B cell (primary cell): ENCODE measurements around the gene GRID2. TPM values are rescaled to one million over a fixed set of nuclear protein-coding genes. Genes with fewer than 3 reads are reported as not detected.

Experiments used
- ATAC-seq: fragments of 200-7000 bp; cut with Tn5 transposase; one replicate; pipeline ENCODE4 v1.10.0; 2021; ENCODE audit warnings: low read depth, mild to moderate bottlenecking, moderate number of reproducible peaks, moderate library complexity
- CTCF ChIA-PET: fragments of 350-600 bp; sonication (Branson Sonifier 250); formaldehyde crosslinking; loops from one replicate; lab custom pipeline; 2021; ENCODE audit warnings: antibody characterized with exemption, inconsistent platforms; lab: Charles Lee
- POLR2A ChIA-PET: fragments of 350-600 bp; sonication (Branson Sonifier 250); formaldehyde crosslinking; loops from one replicate; lab custom pipeline; 2021; ENCODE audit warnings: antibody characterized with exemption; lab: Charles Lee
- DNase-seq: peaks from one replicate; pipeline ENCODE4 v3.0.0; 2013
- H2AFZ ChIP-seq: 2 replicates; pipeline ENCODE4 v1.6.1; 2012; ENCODE audit warnings: mild to moderate bottlenecking, low read depth, low read length; ENCODE audit not compliant: insufficient read depth, poor library complexity, severe bottlenecking
- H3K27ac ChIP-seq, 2 donors: 1 replicate in 1 of 2; 2 replicates in 1 of 2; pipeline ENCODE4 v1.5.1; 2012 to 2013; ENCODE audit warnings: low read length in 2 of 2, mild to moderate bottlenecking in 2 of 2, moderate library complexity in 1 of 2
- H3K27me3 ChIP-seq, 4 experiments: fragments of 200-600 bp in 1 of 4; sonication (generic) in 1 of 4; replicated peaks in 1 of 4; 1 replicate in 2 of 4; 2 replicates in 2 of 4; pipeline versions ENCODE4 v1.6.1 to v1.7.0; 2013 to 2016; ENCODE audit warnings: low read length in 3 of 4, mild to moderate bottlenecking in 2 of 4, mixed read lengths in 1 of 4, moderate library complexity in 1 of 4; ENCODE audit not compliant: insufficient read depth in 4 of 4, control insufficient read depth in 3 of 4; ENCODE audit errors: control extremely low read depth in 1 of 4
- H3K36me3 ChIP-seq, 2 experiments: replicated peaks in 1 of 2; 1 replicate in 1 of 2; 2 replicates in 1 of 2; pipeline versions ENCODE4 v1.6.1 to v1.7.1; 2013; ENCODE audit warnings: low read length in 1 of 2; ENCODE audit not compliant: insufficient read depth in 2 of 2, control insufficient read depth in 1 of 2; ENCODE audit errors: control extremely low read depth in 1 of 2, extremely low read depth in 1 of 2
- H3K4me1 ChIP-seq, 2 donors: fragments of 200-600 bp in 1 of 2; sonication (generic) in 1 of 2; 1 replicate in 1 of 2; 2 replicates in 1 of 2; pipeline versions ENCODE4 v1.5.1 to v1.6.1; 2013 to 2017; ENCODE audit warnings: low read length in 2 of 2; ENCODE audit not compliant: control insufficient read depth in 2 of 2, insufficient read depth in 2 of 2
- H3K4me2 ChIP-seq: replicated peaks from 2 replicates; pipeline ENCODE3; 2012; ENCODE audit warnings: mild to moderate bottlenecking, low read depth, low read length; ENCODE audit not compliant: poor library complexity, severe bottlenecking
- H3K4me3 ChIP-seq, 5 experiments: fragments of 200-600 bp in 1 of 5; sonication (generic) in 1 of 5; 1 replicate in 3 of 5; 2 replicates in 2 of 5; pipeline versions ENCODE4 v1.5.1 to v1.7.0; 2011 to 2016; ENCODE audit warnings: low read length in 4 of 5, mild to moderate bottlenecking in 4 of 5, low read depth in 2 of 5, control low read depth in 1 of 5, moderate library complexity in 1 of 5; ENCODE audit not compliant: insufficient read depth in 1 of 5; ENCODE audit errors: control extremely low read depth in 1 of 5, extremely low read depth in 1 of 5
- H3K79me2 ChIP-seq: fragments of 200-600 bp; sonication (generic); one replicate; pipeline ENCODE4 v1.6.0; 2016; ENCODE audit warnings: low read length; ENCODE audit not compliant: control insufficient read depth, insufficient read depth
- H3K9ac ChIP-seq: fragments of 200-600 bp; sonication (generic); 2 replicates; pipeline ENCODE4 v1.6.1; 2017; ENCODE audit warnings: mild to moderate bottlenecking, low read length, moderate library complexity
- H3K9me3 ChIP-seq, 3 donors: one replicate each; pipeline versions ENCODE4 v1.6.1 to v1.7.1; 2013; ENCODE audit warnings: low read length in 2 of 3; ENCODE audit not compliant: control insufficient read depth in 2 of 3, insufficient read depth in 1 of 3; ENCODE audit errors: control extremely low read depth in 1 of 3
- H4K20me1 ChIP-seq: 2 replicates; pipeline ENCODE4 v1.6.0; 2012; ENCODE audit warnings: mild to moderate bottlenecking, low read length; ENCODE audit not compliant: insufficient read depth, control insufficient read depth, poor library complexity, severe bottlenecking
- H3K27ac Mint-ChIP-seq: one replicate; pipeline ENCODE4 v1.8.0; 2021; ENCODE audit warnings: mixed read lengths
- H3K27me3 Mint-ChIP-seq: one replicate; pipeline ENCODE4 v1.8.0; 2021; ENCODE audit warnings: mixed read lengths
- H3K4me1 Mint-ChIP-seq: one replicate; pipeline ENCODE4 v1.8.0; 2021; ENCODE audit warnings: mixed read lengths
- H3K4me3 Mint-ChIP-seq: one replicate; pipeline ENCODE4 v1.8.0; 2021; ENCODE audit warnings: mixed read lengths
- H3K9me3 Mint-ChIP-seq: one replicate; pipeline ENCODE4 v1.8.0; 2022; ENCODE audit warnings: mixed read lengths; ENCODE audit not compliant: insufficient read depth
- CTCF ChIP-seq: fragments of 200-600 bp; IDR thresholded peaks from one replicate; pipeline ENCODE4 v1.8.0; 2022; ENCODE audit warnings: antibody characterized with exemption, mild to moderate bottlenecking
- EZH2 ChIP-seq: IDR thresholded peaks from 2 replicates; pipeline ENCODE4 v1.6.1; 2012; ENCODE audit warnings: borderline replicate concordance, low read depth, mild to moderate bottlenecking, moderate library complexity, low read length; ENCODE audit not compliant: insufficient read depth, poor library complexity, severe bottlenecking
- WGBS: methylation state at CpG from one replicate; pipeline ENCODE4 v1.1.5; 2013; ENCODE audit warnings: missing lambda C conversion rate; ENCODE audit not compliant: insufficient coverage; 5-methylcytosine and 5-hydroxymethylcytosine counted together
- intact Hi-C: fragments of 100-400 bp; cut with micrococcal nuclease; formaldehyde crosslinking; loops from one replicate; pipeline ENCODE4 v1.10.0; 2022
- polyA plus RNA-seq: library from polyadenylated mRNA; depleted of rRNA; stranded (reverse); fragments of >200 nt; gene quantifications from 2 replicates; pipeline ENCODE4 v1.2.3, GENCODE V29; 2012
- total RNA-seq, 2 donors: library from RNA; stranded (reverse); fragments of 120-200 nt in 1 of 2; gene quantifications; 1 replicate in 1 of 2; 2 replicates in 1 of 2; pipeline versions ENCODE4 v1.2.3 to v1.2.4, GENCODE V29; 2013 to 2022

Gene GRID2
- total and polyA plus RNA-seq, 2 donors (not counting 1 experiment from before 2014, with no cell fraction given): not detected

GRCh38 chr4:92641409-92641808 is 337.6 kb downstream of the GRID2 start:
- Mint-ChIP-seq H3K27ac (no peak overlapping the region), H3K27me3 (no peaks in the 10 kb centered on the region), H3K4me3 (no peak overlapping the region), H3K9me3 (no peaks in the 10 kb centered on the region), H3K4me1 (no peaks in the 10 kb centered on the region)
- Histone ChIP-seq H3K27me3 (no peaks in the 10 kb centered on the region), H3K4me3 (no peak overlapping the region), H2AFZ (no peak overlapping the region), H4K20me1 (no peaks in the 10 kb centered on the region), H3K4me2 (no peak overlapping the region), H3K27ac (no peak overlapping the region), H3K79me2 (no peaks in the 10 kb centered on the region), H3K9ac (no peak overlapping the region), H3K4me1 (no peaks in the 10 kb centered on the region), H3K9me3 (no peaks in the 10 kb centered on the region), H3K36me3 (no peaks in the 10 kb centered on the region)
- intact Hi-C loops: no loop called here
- DNase-seq: no peak
- ChIA-PET POLR2A (no interaction called here), CTCF (no interaction called here)
- no CpG with 5 or more reads among the region's 3 CpGs for WGBS
- no peak for ATAC-seq
- TF ChIP-seq CTCF (no peak), EZH2 (no peak)

- no peak overlapping the region for H3K4me2 ChIP-seq
- H3K27me3 ChIP-seq: no peaks in the 10 kb centered on the region
- H3K4me1 ChIP-seq: no peaks in the 10 kb centered on the region
- no CpG with 5 or more reads among the region's 2 CpGs for WGBS
- Mint-ChIP-seq H3K27me3 (no peaks in the 10 kb centered on the region), H3K27ac (no peak overlapping the region), H3K9me3 (peaks cover 3% of the 10 kb centered on the region), H3K4me1 (no peaks in the 10 kb centered on the region), H3K4me3 (no peak overlapping the region)
- H3K9ac ChIP-seq: no peak overlapping the region
- no peaks in the 10 kb centered on the region for H4K20me1 ChIP-seq
- no peak overlapping the region for H3K4me3 ChIP-seq
- ATAC-seq (no peak), DNase-seq (no peak)
- no peak overlapping the region for H3K27ac ChIP-seq
- no peaks in the 10 kb centered on the region for H3K9me3 ChIP-seq
- ChIA-PET CTCF (no interaction called here), POLR2A (no interaction called here)
- no peaks in the 10 kb centered on the region for H3K36me3 ChIP-seq
- H3K79me2 ChIP-seq: no peaks in the 10 kb centered on the region
- intact Hi-C loops: no loop called here
- H2AFZ ChIP-seq: no peak overlapping the region
- TF ChIP-seq EZH2 (no peak), CTCF (no peak)
These were observed 343.1 kb downstream of the GRID2 start for GRCh38 chr4:92646826-92647225.
